NCI-H526 (cell line): ENCODE results near the gene ZMYM3.

ENCODE experiments used
- DNase-seq, 2 experiments: peaks; one replicate each; lab custom pipeline; 2025; lab: John Stamatoyannopoulos, UW

The ZMYM3 gene

GRCh38 chrX:71214604-71215337 is 39.2 kb downstream of the ZMYM3 start:
- DNase-seq, result no peak

DNA sequence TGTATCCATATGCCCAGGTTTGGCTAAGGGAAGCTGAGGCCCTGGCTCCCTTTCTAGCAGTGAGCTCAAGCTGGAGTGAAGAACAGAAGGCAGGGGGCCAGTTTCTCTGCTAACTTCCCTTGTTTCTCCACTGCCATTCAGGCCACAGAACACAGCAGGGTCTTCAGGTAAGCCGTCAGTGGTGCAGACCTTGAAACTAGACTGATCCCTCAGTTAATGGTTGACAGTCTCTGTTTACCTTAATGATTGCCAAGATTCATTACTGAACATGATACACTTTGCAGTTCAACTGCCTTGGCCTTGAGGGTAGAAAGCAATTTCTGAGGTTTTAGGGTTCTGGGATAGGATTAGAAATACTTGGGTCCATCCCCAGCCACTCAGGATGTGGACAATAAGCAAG is 39.8 kb downstream of the ZMYM3 start:
- no peak for DNase-seq

DNA sequence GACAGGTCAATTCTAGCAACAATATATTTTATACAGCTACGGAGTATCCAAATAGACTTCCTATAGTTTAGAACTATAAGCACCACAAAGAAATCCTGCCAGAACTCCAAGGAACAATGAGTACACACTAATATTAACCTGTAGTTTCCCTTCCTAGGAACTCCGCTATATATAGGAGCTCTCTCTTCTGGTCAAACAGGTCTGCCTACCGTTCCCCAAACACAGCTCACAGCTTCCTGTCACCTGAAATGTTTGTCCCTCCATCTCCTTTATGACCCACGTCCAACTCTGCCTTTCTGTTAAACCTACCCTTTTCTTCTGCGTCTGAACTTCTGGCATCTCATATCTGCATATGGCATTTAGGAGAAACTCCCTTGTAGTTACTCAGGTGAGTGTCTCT is 41.4 kb downstream of the ZMYM3 start:
- no peak for DNase-seq

- no peak for DNase-seq
These were observed 43.1 kb downstream of the ZMYM3 start for GRCh38 chrX:71210816-71211215.

- DNase-seq, result no peak
These were observed 54.5 kb downstream of the ZMYM3 start for GRCh38 chrX:71199252-71200008.

DNA sequence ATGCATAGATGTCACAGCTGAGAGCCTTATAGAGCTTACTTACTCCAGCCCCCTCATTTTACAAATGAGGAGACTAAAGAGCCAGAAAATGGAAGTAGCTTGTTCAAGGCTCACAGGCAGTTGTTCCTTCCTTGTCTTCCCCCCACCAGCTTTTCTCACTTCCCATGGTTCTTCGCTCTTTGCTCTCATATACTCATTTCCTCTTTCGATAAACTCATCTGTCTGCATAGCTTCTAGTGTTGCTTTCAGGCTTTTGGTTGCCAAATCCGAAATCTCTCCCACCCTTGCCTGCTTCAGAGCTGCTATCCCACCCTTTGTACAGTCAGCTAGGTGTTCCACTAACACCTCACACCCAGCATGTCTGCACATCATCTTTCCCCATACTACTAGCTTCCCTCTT is 55.9 kb downstream of the ZMYM3 start:
- DNase-seq, result no peak

DNA sequence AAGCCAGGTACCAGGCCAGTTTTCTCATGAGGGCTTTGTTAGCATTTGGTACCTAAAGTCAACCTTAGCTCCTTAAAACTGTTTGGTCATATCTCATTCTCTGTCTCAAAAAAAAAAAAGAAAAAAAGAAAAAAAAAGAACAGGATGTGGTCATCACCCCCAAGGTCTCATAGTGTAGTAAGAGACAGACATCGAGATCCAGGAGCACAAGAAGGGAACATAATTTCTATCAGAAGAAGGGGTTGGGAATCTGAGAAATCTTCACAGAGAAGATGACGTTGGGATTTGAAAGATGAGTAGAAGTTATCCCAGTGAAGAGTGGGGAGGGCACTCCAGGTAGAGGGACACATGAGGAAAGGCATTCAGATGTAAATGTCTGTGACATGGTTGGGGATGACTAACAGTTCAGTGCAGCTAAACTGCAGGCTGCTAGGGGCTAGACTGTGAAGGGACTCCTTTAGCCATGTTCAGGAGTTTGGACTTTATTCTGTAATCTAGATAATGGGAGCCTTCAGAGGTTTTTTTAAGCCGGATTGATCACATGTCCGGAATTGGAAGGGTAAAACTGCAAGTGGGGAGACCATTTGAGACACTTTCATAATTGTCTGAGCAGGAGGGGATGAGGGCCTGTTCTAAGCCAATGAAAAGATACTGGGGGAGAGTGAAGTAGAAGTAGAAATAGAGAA is 57.8 kb downstream of the ZMYM3 start:
- DNase-seq, result no peak

DNA sequence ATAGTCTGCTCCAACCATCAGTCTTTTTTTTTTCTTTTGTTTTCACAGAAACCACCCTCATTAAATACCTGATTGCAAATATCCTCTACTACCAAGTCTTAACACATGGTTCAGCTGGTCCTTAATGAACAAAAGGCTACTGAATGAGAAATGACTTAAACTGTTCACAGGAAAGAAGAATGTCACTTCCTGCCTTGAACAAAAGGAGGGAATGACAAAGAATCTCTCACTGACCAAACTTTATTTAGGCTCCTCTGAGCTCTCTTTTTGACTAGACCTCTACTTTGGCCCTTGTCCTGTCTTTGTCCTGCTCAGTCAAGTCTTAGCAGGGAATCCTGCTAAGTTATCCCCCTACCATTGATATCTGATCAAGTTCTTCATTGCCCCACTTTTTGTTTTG is 62.7 kb downstream of the ZMYM3 start:
- no peak for DNase-seq
